K562 (cell line): ENCODE results near the gene PGBD1. TPM values are rescaled to one million over a fixed set of nuclear protein-coding genes. Genes with fewer than 3 reads are reported as not detected.

Experiments
- BMI1 ChIP-seq: fragments of 150-350 bp; IDR thresholded peaks from 2 replicates; pipeline ENCODE4 v1.6.1; 2014; ENCODE audit warnings: low read length
- BRD9 ChIP-seq: fragments of 450-650 bp; IDR thresholded peaks from 2 replicates; pipeline ENCODE4 v1.6.1; 2018; ENCODE audit warnings: low read depth; ENCODE audit not compliant: partially characterized antibody
- CC2D1A ChIP-seq: fragments of 450-650 bp; IDR thresholded peaks from 2 replicates; pipeline ENCODE4 v1.6.1; 2017; ENCODE audit warnings: mild to moderate bottlenecking
- DACH1 ChIP-seq: fragments of 450-650 bp; IDR thresholded peaks from 2 replicates; pipeline ENCODE4 v1.6.1; 2018; ENCODE audit not compliant: partially characterized antibody
- GATA2 ChIP-seq: sonication (generic); formaldehyde crosslinking; IDR thresholded peaks from 2 replicates; pipeline ENCODE4 v1.4.0; 2020; ENCODE audit warnings: mild to moderate bottlenecking, missing genetic modification reagents
- GATAD2B ChIP-seq: fragments of 450-650 bp; IDR thresholded peaks from 2 replicates; pipeline ENCODE4 v1.6.1; 2017; ENCODE audit warnings: mild to moderate bottlenecking, borderline replicate concordance
- KHSRP ChIP-seq: fragments of 450-650 bp; IDR thresholded peaks from 2 replicates; pipeline ENCODE4 v1.6.1; 2017
- MECOM ChIP-seq: fragments of 250-450 bp; sonication (Bioruptor Pico); IDR thresholded peaks from 2 replicates; pipeline ENCODE4 v1.8.0; 2022; ENCODE audit warnings: inconsistent platforms
- MTA2 ChIP-seq: fragments of 450-650 bp; IDR thresholded peaks from 2 replicates; pipeline ENCODE4 v1.6.1; 2016; ENCODE audit warnings: low read depth
- PPARD ChIP-seq: fragments of 250-450 bp; sonication (Bioruptor Pico); IDR thresholded peaks from 2 replicates; pipeline ENCODE4 v1.8.0; 2022; ENCODE audit warnings: inconsistent platforms, mild to moderate bottlenecking, moderate library complexity
- SMARCA4 ChIP-seq: fragments of 450-650 bp; IDR thresholded peaks from 2 replicates; pipeline ENCODE4 v1.6.1; 2016
- SMARCA5 ChIP-seq: fragments of 450-650 bp; IDR thresholded peaks from 2 replicates; pipeline ENCODE4 v1.6.1; 2016
- TBL1XR1 ChIP-seq, 2 experiments: IDR thresholded peaks; 2 replicates each; pipeline ENCODE4 v1.6.1; 2012; ENCODE audit warnings: improper control_type of control experiment in 2 of 2, low read length in 2 of 2, mild to moderate bottlenecking in 1 of 2
- ZFP30 ChIP-seq: fragments of 250-450 bp; sonication (Bioruptor Pico); IDR thresholded peaks from 2 replicates; pipeline ENCODE4 v1.8.0; 2022; ENCODE audit warnings: moderate library complexity, mild to moderate bottlenecking, inconsistent platforms, borderline replicate concordance
- ZNF212 ChIP-seq: fragments of 450-650 bp; formaldehyde crosslinking; IDR thresholded peaks from 2 replicates; pipeline ENCODE4 v1.4.0; 2020; ENCODE audit warnings: mild to moderate bottlenecking
- ZNF77 ChIP-seq: fragments of 250-450 bp; sonication (Bioruptor Pico); IDR thresholded peaks from 2 replicates; pipeline ENCODE4 v1.5.0; 2020
- polyA plus RNA-seq, 8 experiments: library from polyadenylated mRNA; depleted of rRNA in 4 of 8; stranded (reverse) in 5 of 8; unstranded in 3 of 8; fragments of >200 nt; fragmentation: Nextera tagmentation in 2 of 8; fragmentation: Illumina TruSeq in 1 of 8; extraction: Ambion mirVana in 2 of 8; extraction: Trizol in 1 of 8; gene quantifications; 2 replicates each; pipeline versions ENCODE4 v1.2.1 to v1.2.3, GENCODE V29; 2011 to 2014; ENCODE audit warnings: inconsistent platforms in 1 of 8, missing spikeins in 1 of 8
- total RNA-seq, 7 experiments: library from RNA; depleted of rRNA in 6 of 7; stranded (reverse); fragments of >200 nt in 6 of 7; fragmentation: Illumina TruSeq in 2 of 7; extraction: Trizol in 2 of 7; gene quantifications; 2 replicates each; pipeline versions ENCODE4 v1.2.1 to v1.2.3, GENCODE V29; 2011 to 2021; ENCODE audit warnings: low replicate concordance in 1 of 7
- TF ChIP-seq, protein P1 (sequence below), 2 experiments: fragments of 450-650 bp; formaldehyde crosslinking in 1 of 2; IDR thresholded peaks; 2 replicates each; pipeline versions ENCODE4 v1.4.0 to v1.6.1; 2014 to 2020; ENCODE audit warnings: mild to moderate bottlenecking in 2 of 2, borderline replicate concordance in 1 of 2, low read depth in 1 of 2

The PGBD1 gene
- total and polyA plus RNA-seq, 9 of the 15 experiments (the other 6 are each of a cell fraction or from before 2014, with no cell fraction given), result 3.3 to 9.0 (median 7.3) TPM

DNA sequence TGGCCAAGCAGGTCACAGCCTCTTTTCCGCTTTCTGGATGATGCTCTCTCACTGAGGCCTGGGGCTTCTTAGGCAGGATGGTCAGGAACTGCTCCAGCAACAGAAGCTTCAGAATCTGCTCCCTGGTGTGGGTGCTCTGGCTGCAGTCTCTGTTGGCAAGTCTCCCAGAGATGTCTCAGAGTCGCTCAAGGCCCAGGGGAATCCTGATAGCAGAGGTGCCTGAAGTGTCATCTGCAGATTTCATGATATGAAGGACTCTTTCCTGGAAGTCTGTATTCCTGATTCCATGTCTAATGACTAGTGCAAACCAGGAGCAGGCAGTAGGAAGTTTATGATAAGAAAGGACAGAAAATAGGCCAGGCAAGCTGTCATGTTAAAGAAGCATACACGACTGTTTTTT is 34.3 kb downstream of the PGBD1 start (continued):
- TF ChIP-seq, protein P1, sequence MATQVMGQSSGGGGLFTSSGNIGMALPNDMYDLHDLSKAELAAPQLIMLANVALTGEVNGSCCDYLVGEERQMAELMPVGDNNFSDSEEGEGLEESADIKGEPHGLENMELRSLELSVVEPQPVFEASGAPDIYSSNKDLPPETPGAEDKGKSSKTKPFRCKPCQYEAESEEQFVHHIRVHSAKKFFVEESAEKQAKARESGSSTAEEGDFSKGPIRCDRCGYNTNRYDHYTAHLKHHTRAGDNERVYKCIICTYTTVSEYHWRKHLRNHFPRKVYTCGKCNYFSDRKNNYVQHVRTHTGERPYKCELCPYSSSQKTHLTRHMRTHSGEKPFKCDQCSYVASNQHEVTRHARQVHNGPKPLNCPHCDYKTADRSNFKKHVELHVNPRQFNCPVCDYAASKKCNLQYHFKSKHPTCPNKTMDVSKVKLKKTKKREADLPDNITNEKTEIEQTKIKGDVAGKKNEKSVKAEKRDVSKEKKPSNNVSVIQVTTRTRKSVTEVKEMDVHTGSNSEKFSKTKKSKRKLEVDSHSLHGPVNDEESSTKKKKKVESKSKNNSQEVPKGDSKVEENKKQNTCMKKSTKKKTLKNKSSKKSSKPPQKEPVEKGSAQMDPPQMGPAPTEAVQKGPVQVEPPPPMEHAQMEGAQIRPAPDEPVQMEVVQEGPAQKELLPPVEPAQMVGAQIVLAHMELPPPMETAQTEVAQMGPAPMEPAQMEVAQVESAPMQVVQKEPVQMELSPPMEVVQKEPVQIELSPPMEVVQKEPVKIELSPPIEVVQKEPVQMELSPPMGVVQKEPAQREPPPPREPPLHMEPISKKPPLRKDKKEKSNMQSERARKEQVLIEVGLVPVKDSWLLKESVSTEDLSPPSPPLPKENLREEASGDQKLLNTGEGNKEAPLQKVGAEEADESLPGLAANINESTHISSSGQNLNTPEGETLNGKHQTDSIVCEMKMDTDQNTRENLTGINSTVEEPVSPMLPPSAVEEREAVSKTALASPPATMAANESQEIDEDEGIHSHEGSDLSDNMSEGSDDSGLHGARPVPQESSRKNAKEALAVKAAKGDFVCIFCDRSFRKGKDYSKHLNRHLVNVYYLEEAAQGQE (IDR thresholded peaks at IDR 0.05; ENCODE audit: borderline replicate concordance), result no peak; the same call in 1 of the 2 replicates
- TF ChIP-seq, protein P1 (CRISPR knock-in tag; IDR thresholded peaks at IDR 0.05; ENCODE audit: low read depth), result no peak
- TF ChIP-seq ZNF77, result no peak
- no peak for TF ChIP-seq CC2D1A
- TF ChIP-seq DACH1, result no peak
- no peak for TF ChIP-seq MTA2
- TF ChIP-seq GATA2 (CRISPR knock-in tag), result peak; percentile 63; the same call in 1 of the 2 replicates
- TF ChIP-seq ZNF212 (CRISPR knock-in tag), result no peak
- TF ChIP-seq TBL1XR1 (IDR thresholded peaks at IDR 0.05; ENCODE audit: low read length in 2 of 2), result no peak
- TF ChIP-seq ZFP30 (CRISPR knock-in tag), result no peak
- no peak for TF ChIP-seq BRD9
- no peak; the same call in 1 of the 2 replicates for TF ChIP-seq GATAD2B
- TF ChIP-seq SMARCA4, result peak; percentile 58; the same call in 1 of the 2 replicates
- TF ChIP-seq BMI1, result no peak
- no peak for TF ChIP-seq SMARCA5
- TF ChIP-seq KHSRP, result no peak
- peak; percentile 89 for TF ChIP-seq MECOM
- no peak for TF ChIP-seq PPARD (CRISPR knock-in tag)
